ENCODE data around the gene CYS1.

DNA sequence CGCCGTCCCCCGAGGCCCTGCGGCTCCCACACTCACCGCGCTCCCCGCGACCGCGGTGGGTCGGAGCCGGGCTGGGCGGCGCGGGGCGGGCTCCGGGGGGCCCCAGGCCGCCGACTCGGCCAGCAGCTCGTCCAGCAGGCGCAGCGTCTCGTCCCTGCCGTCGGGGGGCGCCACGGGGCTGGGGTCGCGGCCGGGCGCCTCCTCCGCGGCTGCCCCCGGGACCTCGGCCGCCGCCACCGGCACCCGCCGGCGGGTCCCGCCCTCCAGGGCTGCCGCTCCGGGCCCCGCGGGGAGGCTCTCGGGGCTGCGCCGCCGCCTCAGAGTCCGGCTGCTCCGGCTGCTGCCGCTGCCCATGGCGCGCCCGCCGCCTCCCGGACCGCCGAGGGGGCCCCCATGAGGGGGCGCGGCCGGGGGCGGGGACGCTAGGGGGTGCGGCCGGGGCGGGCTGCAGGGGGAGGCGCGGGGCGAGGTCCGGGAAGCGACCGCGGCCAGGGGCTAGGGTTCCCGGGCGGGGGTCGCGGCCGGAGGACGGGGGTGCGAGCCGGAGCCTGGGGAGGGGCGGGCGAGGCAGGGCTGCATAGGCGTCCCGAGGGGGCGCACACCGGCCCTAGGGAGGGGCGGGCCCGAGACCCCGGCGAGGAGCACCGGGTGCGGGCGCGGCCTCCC, at the start of gene CYS1:
- TF ChIP-seq, protein P1, sequence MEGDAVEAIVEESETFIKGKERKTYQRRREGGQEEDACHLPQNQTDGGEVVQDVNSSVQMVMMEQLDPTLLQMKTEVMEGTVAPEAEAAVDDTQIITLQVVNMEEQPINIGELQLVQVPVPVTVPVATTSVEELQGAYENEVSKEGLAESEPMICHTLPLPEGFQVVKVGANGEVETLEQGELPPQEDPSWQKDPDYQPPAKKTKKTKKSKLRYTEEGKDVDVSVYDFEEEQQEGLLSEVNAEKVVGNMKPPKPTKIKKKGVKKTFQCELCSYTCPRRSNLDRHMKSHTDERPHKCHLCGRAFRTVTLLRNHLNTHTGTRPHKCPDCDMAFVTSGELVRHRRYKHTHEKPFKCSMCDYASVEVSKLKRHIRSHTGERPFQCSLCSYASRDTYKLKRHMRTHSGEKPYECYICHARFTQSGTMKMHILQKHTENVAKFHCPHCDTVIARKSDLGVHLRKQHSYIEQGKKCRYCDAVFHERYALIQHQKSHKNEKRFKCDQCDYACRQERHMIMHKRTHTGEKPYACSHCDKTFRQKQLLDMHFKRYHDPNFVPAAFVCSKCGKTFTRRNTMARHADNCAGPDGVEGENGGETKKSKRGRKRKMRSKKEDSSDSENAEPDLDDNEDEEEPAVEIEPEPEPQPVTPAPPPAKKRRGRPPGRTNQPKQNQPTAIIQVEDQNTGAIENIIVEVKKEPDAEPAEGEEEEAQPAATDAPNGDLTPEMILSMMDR (IDR thresholded peaks at IDR 0.05), result peak; percentile 36; the same call in 1 of the 2 replicates
- TF ChIP-seq FOXK1 (CRISPR knock-in tag; IDR thresholded peaks at IDR 0.05), result no peak
- no peak for TF ChIP-seq TEAD1 (CRISPR knock-in tag; IDR thresholded peaks at IDR 0.05)
- TF ChIP-seq SP1 (CRISPR knock-in tag; conservative IDR thresholded peaks at IDR 0.05), result no peak; the same call in 1 of the 2 replicates
- TF ChIP-seq, protein P2, sequence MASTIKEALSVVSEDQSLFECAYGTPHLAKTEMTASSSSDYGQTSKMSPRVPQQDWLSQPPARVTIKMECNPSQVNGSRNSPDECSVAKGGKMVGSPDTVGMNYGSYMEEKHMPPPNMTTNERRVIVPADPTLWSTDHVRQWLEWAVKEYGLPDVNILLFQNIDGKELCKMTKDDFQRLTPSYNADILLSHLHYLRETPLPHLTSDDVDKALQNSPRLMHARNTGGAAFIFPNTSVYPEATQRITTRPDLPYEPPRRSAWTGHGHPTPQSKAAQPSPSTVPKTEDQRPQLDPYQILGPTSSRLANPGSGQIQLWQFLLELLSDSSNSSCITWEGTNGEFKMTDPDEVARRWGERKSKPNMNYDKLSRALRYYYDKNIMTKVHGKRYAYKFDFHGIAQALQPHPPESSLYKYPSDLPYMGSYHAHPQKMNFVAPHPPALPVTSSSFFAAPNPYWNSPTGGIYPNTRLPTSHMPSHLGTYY (CRISPR knock-in tag; IDR thresholded peaks at IDR 0.05), result no peak
- no peak for TF ChIP-seq NR1H2 (CRISPR knock-in tag; IDR thresholded peaks at IDR 0.05)
- TF ChIP-seq, protein P3, sequence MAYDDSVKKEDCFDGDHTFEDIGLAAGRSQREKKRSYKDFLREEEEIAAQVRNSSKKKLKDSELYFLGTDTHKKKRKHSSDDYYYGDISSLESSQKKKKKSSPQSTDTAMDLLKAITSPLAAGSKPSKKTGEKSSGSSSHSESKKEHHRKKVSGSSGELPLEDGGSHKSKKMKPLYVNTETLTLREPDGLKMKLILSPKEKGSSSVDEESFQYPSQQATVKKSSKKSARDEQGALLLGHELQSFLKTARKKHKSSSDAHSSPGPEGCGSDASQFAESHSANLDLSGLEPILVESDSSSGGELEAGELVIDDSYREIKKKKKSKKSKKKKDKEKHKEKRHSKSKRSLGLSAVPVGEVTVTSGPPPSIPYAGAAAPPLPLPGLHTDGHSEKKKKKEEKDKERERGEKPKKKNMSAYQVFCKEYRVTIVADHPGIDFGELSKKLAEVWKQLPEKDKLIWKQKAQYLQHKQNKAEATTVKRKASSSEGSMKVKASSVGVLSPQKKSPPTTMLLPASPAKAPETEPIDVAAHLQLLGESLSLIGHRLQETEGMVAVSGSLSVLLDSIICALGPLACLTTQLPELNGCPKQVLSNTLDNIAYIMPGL (CRISPR knock-in tag; IDR thresholded peaks at IDR 0.05), result no peak
- no peak for TF ChIP-seq ETV6 (CRISPR knock-in tag; IDR thresholded peaks at IDR 0.05)
